22Rv1 (cell line): ENCODE measurements around the gene PIPOX.

Source experiments
- ZFX ChIP-seq: fragments of 450-650 bp; IDR thresholded peaks from 2 replicates; pipeline ENCODE4 v1.6.1; 2017; ENCODE audit warnings: antibody characterized with exemption, borderline replicate concordance
- TF ChIP-seq, protein P1 (sequence below): fragments of 450-650 bp; IDR thresholded peaks from 2 replicates; pipeline ENCODE4 v1.5.1; 2017; ENCODE audit warnings: mild to moderate bottlenecking

- TF ChIP-seq, protein P1, sequence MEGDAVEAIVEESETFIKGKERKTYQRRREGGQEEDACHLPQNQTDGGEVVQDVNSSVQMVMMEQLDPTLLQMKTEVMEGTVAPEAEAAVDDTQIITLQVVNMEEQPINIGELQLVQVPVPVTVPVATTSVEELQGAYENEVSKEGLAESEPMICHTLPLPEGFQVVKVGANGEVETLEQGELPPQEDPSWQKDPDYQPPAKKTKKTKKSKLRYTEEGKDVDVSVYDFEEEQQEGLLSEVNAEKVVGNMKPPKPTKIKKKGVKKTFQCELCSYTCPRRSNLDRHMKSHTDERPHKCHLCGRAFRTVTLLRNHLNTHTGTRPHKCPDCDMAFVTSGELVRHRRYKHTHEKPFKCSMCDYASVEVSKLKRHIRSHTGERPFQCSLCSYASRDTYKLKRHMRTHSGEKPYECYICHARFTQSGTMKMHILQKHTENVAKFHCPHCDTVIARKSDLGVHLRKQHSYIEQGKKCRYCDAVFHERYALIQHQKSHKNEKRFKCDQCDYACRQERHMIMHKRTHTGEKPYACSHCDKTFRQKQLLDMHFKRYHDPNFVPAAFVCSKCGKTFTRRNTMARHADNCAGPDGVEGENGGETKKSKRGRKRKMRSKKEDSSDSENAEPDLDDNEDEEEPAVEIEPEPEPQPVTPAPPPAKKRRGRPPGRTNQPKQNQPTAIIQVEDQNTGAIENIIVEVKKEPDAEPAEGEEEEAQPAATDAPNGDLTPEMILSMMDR, result no peak
- no peak for TF ChIP-seq ZFX
Observed at GRCh38 chr17:29019475-29020181, 23.3 kb upstream of the PIPOX start.
